Astrocyte (in vitro differentiated cells and primary cell): ENCODE measurements around the gene NAALADL2. TPM values are rescaled to one million over a fixed set of nuclear protein-coding genes. Genes with fewer than 3 reads are reported as not detected.

Experiments used
- DNase-seq: peaks from one replicate; pipeline ENCODE4 v3.0.0-alpha.2; 2010; ENCODE audit warnings: low read depth
- FAIRE-seq: peaks from 2 replicates; lab custom pipeline; 2011; peaks lifted over from hg19 to GRCh38; lab: Jason Lieb, UNC
- H2AFZ ChIP-seq: 2 replicates; pipeline ENCODE4 v1.6.0; 2012; ENCODE audit warnings: low read depth, low read length, inconsistent platforms
- H3K27ac ChIP-seq: 2 replicates; pipeline ENCODE4 v1.5.1; 2011; ENCODE audit warnings: low read depth, low read length, inconsistent platforms
- H3K27me3 ChIP-seq: 2 replicates; pipeline ENCODE4 v1.6.0; 2011; ENCODE audit warnings: low read length, inconsistent platforms; ENCODE audit not compliant: insufficient read depth
- H3K36me3 ChIP-seq: 2 replicates; pipeline ENCODE4 v1.5.1; 2011; ENCODE audit warnings: low read length, inconsistent platforms; ENCODE audit not compliant: insufficient read depth
- H3K4me1 ChIP-seq: 2 replicates; pipeline ENCODE4 v1.5.1; 2011; ENCODE audit warnings: low read length, inconsistent platforms; ENCODE audit not compliant: insufficient read depth
- H3K4me2 ChIP-seq: 2 replicates; pipeline ENCODE4 v1.6.0; 2012; ENCODE audit warnings: low read length, inconsistent platforms
- H3K4me3 ChIP-seq: 2 replicates; pipeline ENCODE4 v1.5.1; 2011; ENCODE audit warnings: low read depth, mild to moderate bottlenecking, low read length, inconsistent platforms; ENCODE audit not compliant: insufficient read depth
- H3K79me2 ChIP-seq: 2 replicates; pipeline ENCODE4 v1.6.0; 2012; ENCODE audit warnings: mild to moderate bottlenecking, low read length, inconsistent platforms; ENCODE audit not compliant: insufficient read depth
- H3K9ac ChIP-seq: 2 replicates; pipeline ENCODE4 v1.6.0; 2012; ENCODE audit warnings: mild to moderate bottlenecking, low read length, inconsistent platforms
- H3K9me3 ChIP-seq: 2 replicates; pipeline ENCODE4 v1.5.1; 2012; ENCODE audit warnings: low read depth, mild to moderate bottlenecking, low read length, inconsistent platforms; ENCODE audit not compliant: insufficient read depth
- H4K20me1 ChIP-seq: 2 replicates; pipeline ENCODE4 v1.6.0; 2012; ENCODE audit warnings: low read length, inconsistent platforms; ENCODE audit not compliant: insufficient read depth
- H3K27ac Mint-ChIP-seq: one replicate; pipeline ENCODE4 v1.8.0; 2021; ENCODE audit warnings: mild to moderate bottlenecking, mixed read lengths; ENCODE audit not compliant: unreplicated experiment
- H3K27me3 Mint-ChIP-seq: one replicate; pipeline ENCODE4 v1.8.0; 2021; ENCODE audit warnings: low read depth, mixed read lengths; ENCODE audit not compliant: unreplicated experiment
- H3K36me3 Mint-ChIP-seq: one replicate; pipeline ENCODE4 v1.8.0; 2021; ENCODE audit warnings: low read depth, mixed read lengths; ENCODE audit not compliant: unreplicated experiment
- H3K4me1 Mint-ChIP-seq: one replicate; pipeline ENCODE4 v1.8.0; 2021; ENCODE audit warnings: low read depth, mixed read lengths; ENCODE audit not compliant: unreplicated experiment
- H3K4me3 Mint-ChIP-seq: one replicate; pipeline ENCODE4 v1.8.0; 2021; ENCODE audit warnings: mild to moderate bottlenecking, moderate library complexity, mixed read lengths; ENCODE audit not compliant: unreplicated experiment
- H3K9me3 Mint-ChIP-seq: one replicate; pipeline ENCODE4 v1.8.0; 2021; ENCODE audit warnings: mild to moderate bottlenecking, mixed read lengths; ENCODE audit not compliant: unreplicated experiment
- EZH2 ChIP-seq: IDR thresholded peaks from 2 replicates; pipeline ENCODE4 v1.6.1; 2012; ENCODE audit warnings: mild to moderate bottlenecking, low read length, inconsistent platforms; ENCODE audit not compliant: insufficient read depth
- total RNA-seq: library from RNA; stranded (reverse); gene quantifications from 2 replicates; pipeline ENCODE4 v1.2.1, GENCODE V29; 2021
- TF ChIP-seq, protein P1 (sequence below): IDR thresholded peaks from 2 replicates; pipeline ENCODE4 v1.5.1; 2011; ENCODE audit warnings: low read depth, mild to moderate bottlenecking, inconsistent platforms, low read length, moderate library complexity; ENCODE audit not compliant: insufficient read depth

Gene NAALADL2
- total RNA-seq, 1 donor from 2014 or later: 2.7 TPM

DNA sequence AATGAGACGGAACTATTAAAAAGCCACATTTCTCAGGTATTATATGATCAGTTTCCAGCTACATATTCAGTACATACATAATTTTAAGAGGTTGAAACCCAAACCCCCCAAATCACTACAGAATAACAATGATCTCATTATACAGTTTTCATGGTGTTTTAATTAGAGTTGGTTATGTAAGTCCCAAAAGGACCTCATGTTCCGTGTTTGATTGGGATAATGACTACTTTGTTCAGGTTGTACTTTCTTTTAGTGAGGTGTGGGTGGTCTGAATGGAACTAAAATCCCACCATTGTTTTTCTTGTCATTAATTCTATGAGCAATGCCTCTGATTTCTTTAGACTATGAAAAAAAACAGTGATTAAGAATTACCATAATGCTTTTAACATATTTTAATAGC, 905.6 kb downstream of the NAALADL2 start:
- H2AFZ ChIP-seq: no peak overlapping the region

GRCh38 chr3:175770426-175770825, 911.3 kb downstream of the NAALADL2 start:
- DNase-seq (no peak), FAIRE-seq (no peak)
- no peaks in the 10 kb centered on the region for H4K20me1 ChIP-seq
- H3K4me1 Mint-ChIP-seq: no peaks in the 10 kb centered on the region
- no peak overlapping the region for H2AFZ ChIP-seq
- H3K27ac Mint-ChIP-seq: no peak overlapping the region
- no peak overlapping the region for H3K9ac ChIP-seq
- no peak overlapping the region for H3K4me3 ChIP-seq
- H3K4me3 Mint-ChIP-seq: no peak overlapping the region
- TF ChIP-seq EZH2: no peak
- no peaks in the 10 kb centered on the region for H3K79me2 ChIP-seq
- no peak overlapping the region for H3K27ac ChIP-seq
- H3K36me3 Mint-ChIP-seq: no peaks in the 10 kb centered on the region
- H3K27me3 Mint-ChIP-seq: no peaks in the 10 kb centered on the region
- no peaks in the 10 kb centered on the region for H3K9me3 ChIP-seq
- H3K4me2 ChIP-seq: no peak overlapping the region
- no peaks in the 10 kb centered on the region for H3K4me1 ChIP-seq
- no peaks in the 10 kb centered on the region for H3K27me3 ChIP-seq
- H3K9me3 Mint-ChIP-seq: no peaks in the 10 kb centered on the region
- H3K36me3 ChIP-seq: no peaks in the 10 kb centered on the region

More for the DNA sequence above, 905.6 kb downstream of the NAALADL2 start:
- no peaks in the 10 kb centered on the region for H3K36me3 ChIP-seq
- H3K27me3 ChIP-seq: no peaks in the 10 kb centered on the region
- FAIRE-seq: no peak
- no peaks in the 10 kb centered on the region for H4K20me1 ChIP-seq
- Mint-ChIP-seq H3K27me3 (no peaks in the 10 kb centered on the region), H3K27ac (no peak overlapping the region), H3K9me3 (no peaks in the 10 kb centered on the region), H3K36me3 (no peaks in the 10 kb centered on the region), H3K4me1 (no peaks in the 10 kb centered on the region), H3K4me3 (no peak overlapping the region)
- no peaks in the 10 kb centered on the region for H3K9me3 ChIP-seq
- no peaks in the 10 kb centered on the region for H3K4me1 ChIP-seq
- no peak overlapping the region for H3K27ac ChIP-seq
- no peak for DNase-seq
- no peak overlapping the region for H3K4me3 ChIP-seq
- H3K79me2 ChIP-seq: no peaks in the 10 kb centered on the region
- no peak overlapping the region for H3K9ac ChIP-seq
- no peak for TF ChIP-seq EZH2
- TF ChIP-seq, protein P1, sequence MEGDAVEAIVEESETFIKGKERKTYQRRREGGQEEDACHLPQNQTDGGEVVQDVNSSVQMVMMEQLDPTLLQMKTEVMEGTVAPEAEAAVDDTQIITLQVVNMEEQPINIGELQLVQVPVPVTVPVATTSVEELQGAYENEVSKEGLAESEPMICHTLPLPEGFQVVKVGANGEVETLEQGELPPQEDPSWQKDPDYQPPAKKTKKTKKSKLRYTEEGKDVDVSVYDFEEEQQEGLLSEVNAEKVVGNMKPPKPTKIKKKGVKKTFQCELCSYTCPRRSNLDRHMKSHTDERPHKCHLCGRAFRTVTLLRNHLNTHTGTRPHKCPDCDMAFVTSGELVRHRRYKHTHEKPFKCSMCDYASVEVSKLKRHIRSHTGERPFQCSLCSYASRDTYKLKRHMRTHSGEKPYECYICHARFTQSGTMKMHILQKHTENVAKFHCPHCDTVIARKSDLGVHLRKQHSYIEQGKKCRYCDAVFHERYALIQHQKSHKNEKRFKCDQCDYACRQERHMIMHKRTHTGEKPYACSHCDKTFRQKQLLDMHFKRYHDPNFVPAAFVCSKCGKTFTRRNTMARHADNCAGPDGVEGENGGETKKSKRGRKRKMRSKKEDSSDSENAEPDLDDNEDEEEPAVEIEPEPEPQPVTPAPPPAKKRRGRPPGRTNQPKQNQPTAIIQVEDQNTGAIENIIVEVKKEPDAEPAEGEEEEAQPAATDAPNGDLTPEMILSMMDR: no peak
- no peak overlapping the region for H3K4me2 ChIP-seq

DNA sequence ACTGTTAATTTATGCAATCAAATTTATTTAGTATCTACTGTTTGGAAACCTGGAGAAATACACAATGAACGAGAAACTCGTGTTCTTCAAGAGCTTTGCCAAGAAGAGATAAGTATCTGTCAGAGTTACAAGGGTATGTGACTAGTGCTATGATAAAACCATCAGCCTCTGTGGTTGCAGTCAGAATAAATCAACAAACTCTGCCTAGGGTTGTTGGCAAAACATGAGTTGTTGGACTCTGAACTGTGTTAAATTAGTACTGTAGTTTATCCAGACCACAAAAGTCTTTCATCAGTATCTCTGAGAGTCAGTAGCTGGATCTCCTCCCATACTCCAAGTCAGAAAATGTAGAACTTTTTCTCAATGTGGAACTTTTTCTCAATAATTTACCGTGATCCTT, 918.4 kb downstream of the NAALADL2 start:
- no peak for FAIRE-seq
- Histone ChIP-seq H3K4me2 (no peak overlapping the region), H3K9ac (no peak overlapping the region), H4K20me1 (no peaks in the 10 kb centered on the region), H3K4me1 (no peaks in the 10 kb centered on the region), H3K4me3 (no peak overlapping the region), H2AFZ (no peak overlapping the region), H3K27me3 (no peaks in the 10 kb centered on the region), H3K36me3 (no peaks in the 10 kb centered on the region), H3K27ac (no peak overlapping the region), H3K9me3 (no peaks in the 10 kb centered on the region), H3K79me2 (no peaks in the 10 kb centered on the region)
- H3K36me3 Mint-ChIP-seq: no peaks in the 10 kb centered on the region
- H3K4me3 Mint-ChIP-seq: no peak overlapping the region
- TF ChIP-seq EZH2: no peak
- TF ChIP-seq, protein P1: no peak
- peak; percentile 69 for DNase-seq
- no peaks in the 10 kb centered on the region for H3K27me3 Mint-ChIP-seq
- no peak overlapping the region for H3K27ac Mint-ChIP-seq
- no peaks in the 10 kb centered on the region for H3K9me3 Mint-ChIP-seq
- H3K4me1 Mint-ChIP-seq: no peaks in the 10 kb centered on the region
